Skeletal muscle cell (primary cell): ENCODE results near the gene FUT1.

Experiments
- DNase-seq: peaks from one replicate; pipeline ENCODE4 v3.0.0-alpha.2; 2010; ENCODE audit warnings: low read depth
- H3K4me3 ChIP-seq: 2 replicates; pipeline ENCODE4 v1.5.1; 2011; ENCODE audit warnings: low read depth, mild to moderate bottlenecking, control low read depth, low read length, moderate library complexity

FUT1 gene

DNA sequence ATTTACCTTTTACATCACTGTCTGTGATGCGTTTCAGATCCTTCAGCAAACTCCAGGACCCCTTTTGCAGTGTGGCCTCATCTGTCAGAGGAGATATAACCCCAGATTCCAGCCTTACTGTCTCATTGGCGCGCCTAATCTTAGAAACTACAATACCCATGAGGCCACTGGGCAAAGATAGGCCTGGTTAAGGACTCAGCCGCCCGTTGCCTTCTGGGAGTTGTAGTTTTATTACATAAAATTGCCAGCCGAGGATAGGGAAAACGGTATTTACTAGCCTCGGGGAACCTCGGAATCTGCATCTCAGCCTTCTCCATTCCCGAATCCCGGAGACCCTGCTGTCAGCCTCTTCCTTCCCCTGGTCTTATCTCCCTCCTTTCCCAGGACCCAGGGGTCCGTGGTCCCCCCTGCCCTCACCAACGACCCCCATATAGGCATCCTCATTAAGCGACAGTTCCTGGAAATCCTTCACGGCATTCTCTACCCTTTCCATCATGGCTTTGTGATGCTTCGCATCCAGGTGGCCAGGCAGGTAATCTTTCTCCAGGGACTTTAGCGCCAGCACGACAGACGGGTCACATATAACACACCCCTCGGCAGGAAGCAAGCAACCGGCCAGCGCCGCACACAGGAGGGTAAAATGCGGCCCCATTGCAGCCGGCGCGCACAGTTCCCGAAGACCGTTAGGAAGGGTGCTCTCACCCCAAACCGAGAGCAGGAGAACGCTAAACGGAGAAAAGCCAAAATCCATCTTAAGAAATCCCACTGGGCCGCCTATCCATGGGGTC, 7.0 kb downstream of the FUT1 start:
- no peak overlapping the region for H3K4me3 ChIP-seq
- DNase-seq, result no peak

DNA sequence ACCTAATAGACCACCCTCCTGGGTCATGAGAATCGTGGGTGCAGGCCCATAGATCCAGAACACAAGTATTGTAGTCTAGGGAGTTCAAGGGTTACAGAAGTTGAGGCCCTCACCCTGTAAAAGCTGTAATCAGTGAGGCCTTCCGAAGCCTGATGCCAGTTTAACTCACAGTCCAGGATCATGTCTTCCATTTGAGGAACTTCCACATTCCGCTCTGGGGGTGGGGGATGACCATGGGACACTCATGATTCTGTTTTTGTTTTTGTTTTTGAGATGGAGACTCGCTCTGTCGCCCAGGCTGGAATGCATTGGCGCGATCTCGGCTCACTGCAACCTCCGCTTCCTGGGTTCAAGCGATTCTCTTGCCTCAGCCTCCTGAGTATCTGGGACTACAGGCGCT, 10.3 kb downstream of the FUT1 start:
- no peak overlapping the region for H3K4me3 ChIP-seq
- no peak for DNase-seq

DNA sequence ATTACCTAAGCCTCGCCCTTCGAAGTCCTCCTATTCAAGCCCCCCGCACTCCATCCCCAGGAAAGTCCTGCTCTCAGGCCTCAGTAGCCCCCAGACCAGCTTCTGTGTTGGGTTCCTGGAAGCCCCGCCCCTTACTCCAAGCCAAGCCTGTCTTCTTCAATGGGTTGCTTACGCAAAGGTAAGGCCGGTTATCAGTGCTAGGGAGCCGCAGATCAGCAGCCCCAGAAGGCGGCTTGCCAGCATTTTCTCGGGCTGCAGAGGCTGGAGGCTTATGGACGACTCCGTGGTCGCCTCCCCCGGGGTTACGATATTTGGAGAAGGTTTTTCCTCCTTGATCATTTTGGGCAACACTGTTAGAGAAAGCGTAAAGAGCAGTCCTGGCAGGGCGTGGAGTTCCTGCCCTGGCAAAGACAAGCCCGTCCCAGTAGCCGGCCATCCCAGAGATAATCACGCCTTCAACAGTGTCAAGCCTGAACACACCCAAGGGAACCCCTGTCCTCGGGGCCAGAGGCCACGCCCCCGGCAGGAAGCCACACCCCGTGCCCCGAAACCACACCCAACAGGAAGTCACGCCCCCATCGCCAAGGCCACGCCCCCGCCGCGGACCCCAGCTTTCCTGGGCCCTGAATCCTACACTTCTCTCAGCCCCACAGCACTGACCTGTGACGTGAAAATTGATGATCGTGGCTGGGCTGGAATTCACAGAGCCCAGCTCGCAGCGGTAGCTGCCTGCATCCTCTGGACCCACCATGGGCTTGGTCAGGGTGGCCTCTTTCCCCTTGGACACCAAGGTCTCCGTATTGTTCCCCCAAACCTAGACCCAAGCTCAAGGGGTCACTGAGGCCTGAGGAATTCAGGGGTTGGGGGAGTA, 11.1 kb downstream of the FUT1 start:
- no peak for DNase-seq
- no peak overlapping the region for H3K4me3 ChIP-seq

DNA sequence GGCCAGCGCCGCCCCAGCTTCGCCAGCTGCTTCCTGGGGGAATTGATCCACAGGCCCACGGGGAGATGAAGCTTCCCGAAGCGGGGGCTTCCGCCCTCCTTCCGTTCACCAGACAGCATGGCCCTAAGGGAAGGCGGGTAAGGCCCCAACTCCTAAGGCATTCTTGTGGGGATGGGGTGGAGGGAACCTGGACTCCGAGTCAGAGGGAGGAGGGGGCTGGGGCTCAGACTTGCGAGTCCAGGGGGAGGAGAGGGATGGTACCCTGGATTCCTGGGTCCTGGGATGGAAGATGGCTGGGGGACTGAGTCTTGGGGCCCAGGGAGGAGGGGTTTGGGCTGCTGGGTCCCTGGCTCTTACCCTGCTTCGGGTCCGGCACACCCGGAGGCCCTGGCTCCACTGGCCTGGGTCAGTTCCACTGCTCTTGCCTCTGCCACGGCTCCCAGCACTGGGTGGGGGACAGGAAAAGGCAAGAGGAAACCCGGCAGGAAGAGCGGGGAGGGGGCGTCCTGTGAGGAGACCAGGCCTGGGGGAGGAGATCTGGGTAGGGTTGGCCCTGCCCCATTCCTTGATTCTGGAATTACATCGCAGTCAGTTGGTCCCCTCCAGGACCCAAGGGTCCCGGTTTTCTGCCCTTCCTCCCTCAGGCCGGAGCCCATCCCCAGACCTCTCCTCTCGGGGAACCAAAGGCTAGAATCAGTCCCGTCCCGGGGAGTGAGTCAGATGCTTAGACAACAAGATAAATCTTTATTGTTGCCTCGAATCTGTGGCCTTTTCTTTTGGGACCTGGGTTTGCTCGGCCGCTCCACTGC, 12.1 kb downstream of the FUT1 start, which contains the start of gene RASIP1:
RASIP1 (minus strand) TSS at position 447 of the 809 bp plus-strand sequence; CDS start at position 119, 328 bp downstream.
- peak within 1 kb of the TSS; percentile 47 for H3K4me3 ChIP-seq
- no peak for DNase-seq

DNA sequence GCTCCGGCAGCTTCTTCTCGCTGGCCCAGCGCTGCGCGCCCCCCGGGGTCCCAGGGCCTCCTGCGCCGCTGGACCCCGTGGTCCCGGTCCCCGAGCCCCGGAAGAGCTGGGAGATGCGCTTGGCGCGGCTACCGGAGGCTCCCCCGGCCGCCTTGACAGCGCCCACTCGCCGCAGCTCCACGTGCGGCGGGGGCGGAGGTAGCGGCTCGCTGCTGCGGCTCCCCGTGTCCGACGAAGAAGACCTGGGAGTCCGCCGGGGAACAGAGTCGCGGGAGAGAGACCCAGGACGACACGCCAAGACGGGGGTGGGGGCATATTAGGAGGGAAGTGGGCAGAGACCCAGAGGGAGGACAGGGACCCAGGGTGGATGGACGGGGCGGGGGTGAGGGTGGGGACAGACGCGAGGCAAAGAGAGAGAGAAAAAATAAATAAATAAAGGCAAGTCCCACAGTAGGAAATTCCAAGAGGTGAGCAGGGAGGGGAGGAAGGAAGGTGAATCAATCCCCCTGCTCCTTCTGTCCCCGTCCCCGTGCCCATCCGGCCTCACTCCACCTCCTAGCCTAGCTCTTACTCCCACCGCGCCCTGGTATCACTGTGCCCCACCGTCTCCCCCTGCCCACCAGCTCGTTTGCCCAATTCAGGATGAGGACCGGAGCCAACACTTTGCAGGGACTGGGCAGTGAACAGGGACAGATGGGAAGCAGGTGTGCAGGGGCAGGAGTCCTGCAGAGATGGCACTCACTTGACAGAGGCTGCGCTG, 12.9 kb downstream of the FUT1 start:
- DNase-seq, result no peak
- peak overlapping the region; percentile 47 for H3K4me3 ChIP-seq

DNA sequence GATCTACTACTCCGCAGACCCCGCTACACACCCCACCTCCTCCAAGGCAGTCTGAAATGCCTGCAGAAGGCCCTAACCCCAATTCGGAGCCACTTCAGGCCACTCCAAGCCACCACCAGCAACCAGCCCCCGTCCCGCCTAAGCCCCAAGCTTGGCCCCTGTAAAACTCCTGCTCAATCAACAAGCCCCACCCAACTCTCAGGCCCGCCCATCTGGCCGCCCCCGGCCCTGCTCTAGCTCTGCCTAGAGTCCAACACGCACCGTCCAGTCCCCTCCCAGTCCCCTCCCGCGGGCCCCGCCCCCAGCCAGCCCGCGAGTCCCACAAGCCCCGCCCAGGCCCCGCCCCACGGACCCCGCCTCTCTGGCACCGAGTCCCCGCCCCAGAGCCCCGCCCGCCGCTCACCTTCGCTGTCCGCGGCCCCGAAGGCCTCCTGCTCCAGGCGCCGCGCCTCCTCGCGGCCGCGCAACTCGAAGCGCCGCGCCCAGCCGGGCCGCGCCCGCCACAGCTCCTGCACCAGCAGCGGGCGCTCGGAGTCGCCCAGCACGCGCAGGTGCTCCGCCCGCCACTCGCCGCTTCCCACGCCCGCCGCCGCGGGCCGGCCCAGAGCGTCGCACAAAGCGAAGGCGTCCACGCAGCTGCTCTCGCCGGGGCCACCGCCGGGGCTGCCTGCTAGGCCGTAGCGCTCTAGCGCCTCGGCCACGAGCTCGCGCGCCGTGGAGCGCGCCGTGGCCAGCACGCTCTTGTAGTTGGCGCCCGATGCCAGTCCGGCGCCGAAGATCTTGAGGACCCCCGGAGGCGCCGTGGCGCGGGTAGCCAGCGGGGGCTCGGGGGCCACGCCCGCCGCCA, 13.7 kb downstream of the FUT1 start:
- DNase-seq, result peak; percentile 28
- H3K4me3 ChIP-seq, result peak overlapping the region; percentile 47

DNA sequence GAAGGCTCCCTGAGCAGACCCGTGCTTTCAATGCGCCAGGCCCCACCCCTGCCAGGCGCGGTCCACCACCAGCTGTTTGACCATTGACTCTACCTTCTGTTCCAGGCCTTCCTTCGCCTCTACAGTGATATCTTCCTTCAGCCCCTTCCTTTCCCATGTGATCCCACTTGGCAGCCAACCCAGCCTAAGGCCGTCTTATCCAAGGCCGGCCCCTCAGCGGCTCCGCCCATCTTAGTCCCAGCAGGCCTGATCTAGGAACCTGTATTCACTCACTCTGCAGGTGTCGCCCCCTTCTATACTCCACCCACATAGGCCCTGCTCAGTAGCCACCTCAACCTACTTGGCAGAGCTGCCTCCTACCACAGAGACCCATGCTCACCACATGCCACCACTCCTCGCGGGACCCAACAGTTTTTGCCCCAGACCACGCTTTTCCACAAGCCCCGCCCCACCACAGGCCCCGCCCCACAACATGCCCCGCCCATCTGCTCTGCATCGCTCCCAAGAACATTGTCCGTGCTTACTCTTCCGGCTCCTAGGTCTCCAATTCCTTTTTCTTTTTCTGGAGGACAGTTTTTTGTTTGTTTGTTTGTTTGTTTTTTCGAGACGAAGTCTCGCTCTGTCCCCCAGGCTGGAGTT, 15.0 kb downstream of the FUT1 start:
- H3K4me3 ChIP-seq, result no peak overlapping the region
- no peak for DNase-seq

DNA sequence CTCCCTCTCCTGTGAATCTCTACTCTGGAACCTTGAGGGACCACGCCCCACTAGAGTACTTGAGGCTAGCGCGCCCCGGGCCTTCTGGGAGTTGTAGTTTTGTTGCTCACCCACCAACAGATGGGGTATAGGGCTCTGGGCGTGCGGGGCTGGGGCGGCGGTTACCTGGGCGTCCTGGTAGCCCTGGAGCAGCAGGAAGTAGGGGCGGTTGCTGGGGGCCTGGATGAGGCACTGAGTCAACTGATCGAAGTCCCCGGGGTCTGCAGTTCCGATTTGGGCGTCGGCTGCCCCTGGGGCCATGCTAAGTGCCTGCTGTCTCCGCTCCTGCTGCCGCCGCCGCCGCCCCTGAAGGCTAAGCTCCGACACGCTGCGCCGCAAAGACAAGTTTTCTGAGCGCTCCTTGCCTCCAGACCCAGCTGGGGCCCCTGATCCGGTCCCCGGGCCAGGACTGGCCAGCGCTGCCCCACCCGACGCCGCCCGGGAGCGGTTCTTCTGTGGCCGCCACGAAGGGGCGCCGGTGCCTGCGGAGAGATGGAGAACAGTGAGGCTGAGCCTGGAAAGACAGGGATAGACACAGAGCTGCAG, 17.3 kb downstream of the FUT1 start:
- no peak for DNase-seq
- peak overlapping the region; percentile 18 for H3K4me3 ChIP-seq

DNA sequence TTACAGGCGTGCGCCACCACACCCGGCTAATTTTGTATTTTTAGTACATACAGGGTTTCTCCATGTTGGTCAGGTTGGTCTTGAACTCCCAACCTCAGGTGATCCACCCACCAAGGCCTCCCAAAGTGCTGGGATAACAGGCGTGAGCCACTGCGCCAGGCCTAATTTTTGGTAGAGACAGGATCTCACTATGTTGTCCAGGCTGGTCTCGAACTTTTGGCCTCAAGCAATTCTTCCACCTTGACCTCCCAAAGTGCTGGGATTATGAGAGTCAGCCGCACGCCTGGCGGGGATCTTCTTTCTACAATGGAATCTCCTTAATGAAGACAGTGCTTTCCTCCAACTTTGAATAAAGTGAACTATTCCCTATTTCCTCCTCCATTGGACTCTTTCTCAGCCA, 17.8 kb downstream of the FUT1 start:
- no peak overlapping the region for H3K4me3 ChIP-seq

DNA sequence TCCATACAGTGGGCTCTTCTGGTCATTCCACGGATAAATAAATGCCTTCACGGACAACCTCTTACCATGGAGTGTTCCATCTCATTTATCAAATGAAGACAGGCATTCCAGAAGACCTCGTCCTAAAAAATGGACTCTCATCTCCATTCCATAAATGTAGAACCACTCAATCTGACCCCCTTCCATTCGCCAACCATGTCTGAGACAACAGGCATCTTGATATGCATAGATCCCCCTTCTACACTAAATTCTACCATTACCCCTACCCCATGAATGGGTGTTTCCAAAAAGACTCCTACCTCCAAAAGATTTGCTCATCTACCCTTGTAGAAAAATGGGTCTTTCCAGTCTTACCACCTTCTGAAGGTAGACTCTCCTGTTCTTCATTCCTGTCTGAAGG, 21.0 kb downstream of the FUT1 start:
- DNase-seq, result no peak
- H3K4me3 ChIP-seq, result no peak overlapping the region

More for the DNA sequence above, 17.8 kb downstream of the FUT1 start:
- DNase-seq, result no peak

DNA sequence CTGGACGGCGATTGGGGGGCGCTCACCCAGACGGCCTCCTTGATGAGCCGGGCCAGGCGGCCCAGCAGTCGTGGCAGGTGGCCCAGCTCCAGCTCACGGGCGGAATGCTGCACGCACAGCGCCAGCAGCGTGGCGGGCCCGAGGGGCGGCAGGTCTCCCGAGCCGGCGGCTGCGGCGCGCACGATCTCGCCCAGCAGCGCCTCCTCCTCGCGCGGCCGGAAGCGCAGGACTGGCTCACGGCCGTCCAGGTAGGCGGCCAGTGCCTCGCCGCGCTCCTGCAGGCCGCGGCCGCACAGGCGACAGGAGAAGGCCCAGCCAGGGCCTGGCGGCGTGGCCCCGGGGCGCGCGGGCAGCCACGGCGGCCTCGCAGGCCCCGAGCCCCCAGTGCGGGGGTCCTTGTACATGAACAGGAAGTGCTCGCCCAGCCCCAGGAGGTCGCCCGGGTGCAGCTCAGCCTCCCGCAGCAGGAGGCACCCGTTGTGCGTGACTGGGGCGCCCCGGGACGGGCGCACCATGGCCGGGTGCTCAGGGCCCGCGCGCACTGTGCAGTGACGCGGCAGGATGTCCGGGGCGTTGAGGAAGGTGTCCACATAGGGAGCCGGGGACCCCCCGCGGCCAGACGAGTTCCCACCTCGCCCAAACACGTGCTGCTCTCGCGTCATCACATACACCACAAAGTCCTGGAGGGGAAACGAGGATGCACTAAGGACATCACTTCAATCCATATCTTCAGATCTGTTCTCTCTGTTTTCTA, 23.4 kb downstream of the FUT1 start:
- DNase-seq, result no peak
- peak overlapping the region; percentile 9 for H3K4me3 ChIP-seq

DNA sequence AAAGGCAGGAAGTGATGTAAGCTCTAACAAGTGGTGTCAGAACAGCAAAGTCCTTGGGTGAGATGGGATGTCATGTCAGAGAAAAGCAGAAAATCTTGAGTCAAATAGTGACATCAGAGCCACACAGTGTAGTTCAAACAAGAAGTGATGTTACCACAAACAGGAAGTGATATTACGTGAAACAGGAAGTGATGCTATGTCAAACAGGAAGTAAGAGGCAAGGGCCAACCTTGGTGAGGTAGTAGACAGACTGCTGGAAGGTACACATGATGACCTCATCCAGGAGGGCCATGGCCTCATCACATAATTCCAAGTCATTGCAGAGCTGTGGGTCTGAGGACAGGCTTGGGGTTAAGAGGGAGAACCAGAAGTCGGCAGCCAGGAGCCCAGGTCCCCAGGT, 25.9 kb downstream of the FUT1 start:
- DNase-seq, result no peak
- H3K4me3 ChIP-seq, result no peak overlapping the region

DNA sequence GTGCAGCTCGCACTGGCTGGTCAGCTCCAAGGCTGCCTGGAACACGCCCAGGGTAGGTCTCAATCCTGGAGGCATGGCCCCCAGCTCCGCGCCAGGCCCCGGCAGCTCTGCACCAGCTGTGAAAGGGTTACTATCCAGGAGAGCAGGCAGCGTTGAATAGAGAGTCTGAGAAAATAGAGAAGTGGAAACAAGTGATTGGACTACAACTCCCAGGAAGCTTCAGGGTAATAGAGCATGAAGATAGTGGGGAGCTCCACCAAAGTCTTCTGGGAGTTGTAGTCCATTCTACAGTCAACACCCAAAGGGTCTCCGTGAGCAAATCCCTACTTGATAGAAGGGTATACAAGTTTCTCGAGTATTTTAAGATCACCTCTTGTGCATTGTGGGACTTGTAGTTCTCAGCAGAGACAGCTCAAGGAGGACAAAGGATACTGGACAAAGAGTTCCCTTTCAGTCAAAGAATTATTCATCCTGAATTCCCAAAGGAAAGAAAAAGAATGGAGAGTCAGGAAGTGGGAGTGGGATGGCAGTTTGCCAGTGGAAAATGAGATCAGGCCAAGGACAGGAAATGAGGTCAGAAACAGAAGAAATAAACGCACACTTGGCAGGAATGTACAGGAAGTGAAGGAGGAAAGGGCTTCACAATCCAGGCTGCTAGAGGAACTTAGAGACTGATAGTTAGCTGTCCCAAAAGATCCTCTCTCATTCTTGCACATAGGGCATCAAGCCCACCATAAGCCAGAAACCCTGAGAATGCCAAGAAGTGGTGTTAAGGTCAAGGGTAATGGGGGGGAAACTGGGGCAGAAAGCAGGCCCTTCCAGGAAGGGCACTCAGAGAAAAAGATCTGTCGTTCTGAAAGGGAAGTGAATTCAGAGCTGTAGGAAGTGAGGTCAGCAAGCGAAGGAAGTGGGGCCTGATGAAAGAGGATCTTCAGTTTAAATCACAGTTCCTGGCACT, 27.4 kb downstream of the FUT1 start:
- DNase-seq, result peak; percentile 84
- no peak overlapping the region for H3K4me3 ChIP-seq

DNA sequence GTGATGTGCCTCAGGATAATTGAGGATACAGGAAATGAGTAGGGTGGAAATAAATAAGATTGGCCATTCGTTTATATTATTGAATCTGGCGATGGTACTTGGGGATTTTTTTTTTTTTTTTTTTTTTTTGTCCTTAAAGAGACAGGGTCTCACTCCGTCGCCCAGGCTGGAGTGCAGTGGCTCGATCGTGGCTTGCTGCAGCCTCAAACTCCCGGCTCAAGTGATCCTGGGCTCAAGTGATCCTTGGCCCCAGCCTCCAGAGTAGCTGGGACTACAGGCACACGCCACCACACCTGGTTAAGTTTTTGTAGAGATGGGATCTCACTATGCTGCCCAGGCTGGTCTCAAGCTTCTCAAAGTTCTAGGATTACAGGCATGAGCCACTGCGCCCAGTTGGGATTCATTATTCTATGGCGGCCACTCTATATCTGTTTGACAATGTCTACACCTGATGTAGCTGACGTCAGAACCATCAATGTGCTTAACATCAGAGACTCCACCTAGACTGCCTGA, 30.2 kb downstream of the FUT1 start:
- no peak overlapping the region for H3K4me3 ChIP-seq
- DNase-seq, result no peak

DNA sequence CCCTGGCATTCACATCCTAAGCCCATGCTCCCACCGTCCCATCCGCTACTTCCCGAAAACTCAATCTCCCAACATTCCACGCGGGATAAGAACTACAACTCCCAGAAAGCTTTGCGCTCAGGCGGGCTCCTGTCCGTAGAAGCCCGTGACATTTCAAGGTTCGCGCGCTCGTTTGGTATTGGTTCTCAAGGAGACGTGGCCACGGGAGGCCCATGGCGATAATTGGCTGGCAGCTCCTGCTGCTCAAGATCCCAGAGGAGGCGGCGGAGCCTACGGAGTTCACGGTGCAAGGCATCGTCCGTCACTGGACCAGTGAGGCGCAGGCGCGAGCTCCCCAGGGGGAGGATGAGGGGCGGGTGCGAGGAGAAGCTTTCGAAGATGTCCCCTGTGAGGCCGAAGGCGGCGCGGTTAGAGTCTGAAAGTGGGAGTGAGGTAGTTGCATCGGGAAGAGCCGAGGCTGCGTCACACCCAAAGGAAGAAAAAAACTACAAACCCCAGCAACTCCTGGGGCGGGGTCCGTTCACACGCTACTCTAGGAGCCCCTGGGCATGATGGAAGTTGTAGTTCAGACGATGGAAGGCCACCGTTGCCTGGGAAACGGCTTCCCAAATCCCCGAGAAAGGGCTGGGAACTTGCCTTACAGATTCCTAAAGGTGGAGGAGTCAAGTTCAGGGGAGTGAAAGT, 31.7 kb downstream of the FUT1 start:
- H3K4me3 ChIP-seq, result peak overlapping the region; percentile 66
- DNase-seq, result peak; percentile 98
